PC-9 (cell line): ENCODE measurements around the gene MST1R. TPM values are rescaled to one million over a fixed set of nuclear protein-coding genes. Genes with fewer than 3 reads are reported as not detected.

Experiments used
- BruUV-seq: library from RNA; stranded (reverse); fragments of 400-500 nt; replicated peaks from 2 replicates; lab custom pipeline; 2021; lab: Mats Ljungman, UMichigan
- CTCF ChIA-PET: fragments of 300-600 bp; sonication (Branson Sonifier 250); formaldehyde crosslinking; loops from one replicate; lab custom pipeline; 2022; ENCODE audit warnings: antibody characterized with exemption; lab: Charles Lee
- POLR2A ChIA-PET: fragments of 300-600 bp; sonication (Branson Sonifier 250); formaldehyde crosslinking; loops from one replicate; lab custom pipeline; 2022; ENCODE audit warnings: antibody characterized with exemption; ENCODE audit not compliant: unreplicated experiment; lab: Charles Lee
- DNase-seq, 2 experiments: peaks; one replicate each; pipeline versions ENCODE4 v3.0.0 to v3.0.0-alpha.2; 2015 to 2022; ENCODE audit warnings: mixed read lengths in 1 of 2
- H2AFZ ChIP-seq: fragments of 200-600 bp; sonication (generic); 2 replicates; pipeline ENCODE4 v1.8.1; 2017; ENCODE audit warnings: antibody characterized with exemption
- H3F3A ChIP-seq: fragments of 200-600 bp; sonication (generic); 2 replicates; pipeline ENCODE4 v1.8.1; 2017; ENCODE audit warnings: antibody characterized with exemption, mild to moderate bottlenecking, low read depth; ENCODE audit not compliant: insufficient read depth
- H3K27ac ChIP-seq: fragments of 200-600 bp; sonication (generic); 2 replicates; pipeline ENCODE4 v1.6.1; 2016; ENCODE audit warnings: mixed run types
- H3K27me3 ChIP-seq: fragments of 200-600 bp; sonication (generic); 2 replicates; pipeline ENCODE4 v1.6.1; 2016; ENCODE audit warnings: low read depth, mixed run types; ENCODE audit not compliant: insufficient read depth
- H3K36me3 ChIP-seq: fragments of 200-600 bp; sonication (generic); 2 replicates; pipeline ENCODE4 v1.6.1; 2016; ENCODE audit warnings: low read depth, mixed run types
- H3K4me1 ChIP-seq: fragments of 200-600 bp; sonication (generic); replicated peaks from 2 replicates; pipeline ENCODE4 v1.6.1; 2016; ENCODE audit warnings: mixed run types; ENCODE audit not compliant: insufficient read depth
- H3K4me2 ChIP-seq: fragments of 200-600 bp; sonication (generic); 2 replicates; pipeline ENCODE4 v1.6.1; 2017; ENCODE audit warnings: mixed run types
- H3K4me3 ChIP-seq: fragments of 200-600 bp; sonication (generic); 2 replicates; pipeline ENCODE4 v1.6.1; 2016; ENCODE audit warnings: mixed run types
- H3K79me2 ChIP-seq: fragments of 200-600 bp; sonication (generic); 2 replicates; pipeline ENCODE4 v1.6.1; 2017; ENCODE audit warnings: low read depth, mixed run types
- H3K9me2 ChIP-seq: fragments of 200-600 bp; sonication (generic); 2 replicates; pipeline ENCODE4 v1.8.1; 2017; ENCODE audit warnings: mild to moderate bottlenecking; ENCODE audit not compliant: insufficient read depth
- H3K9me3 ChIP-seq: fragments of 200-600 bp; sonication (generic); 2 replicates; pipeline ENCODE4 v1.8.1; 2016; ENCODE audit warnings: low read depth; ENCODE audit not compliant: insufficient read depth
- H4K20me1 ChIP-seq: fragments of 200-600 bp; sonication (generic); 2 replicates; pipeline ENCODE4 v1.8.1; 2017; ENCODE audit not compliant: insufficient read depth
- CTCF ChIP-seq: fragments of 200-600 bp; sonication (generic); conservative IDR thresholded peaks from 2 replicates; pipeline ENCODE4 v1.6.1; 2017; ENCODE audit warnings: mixed run types, antibody characterized with exemption, mild to moderate bottlenecking, moderate library complexity
- EZH2 ChIP-seq: fragments of 200-600 bp; sonication (generic); IDR thresholded peaks from 2 replicates; pipeline ENCODE4 v1.8.0; 2017; ENCODE audit warnings: antibody characterized with exemption, low read depth
- intact Hi-C: fragments of 100-400 bp; cut with micrococcal nuclease; formaldehyde crosslinking; loops from one replicate; pipeline ENCODE4 v1.10.0; 2022; ENCODE audit not compliant: unreplicated experiment
- total RNA-seq: library from RNA; stranded (reverse); gene quantifications from 2 replicates; pipeline ENCODE4 v1.2.3, GENCODE V29; 2021

The MST1R gene
- total RNA-seq, 1 experiment from 2014 or later: 98.3 TPM

GRCh38 chr3:49898991-49899390, 4.7 kb downstream of the MST1R start:
- peaks cover 50% of the 10 kb centered on the region for H3K79me2 ChIP-seq
- no TSS peak for BruUV-seq
- H3K4me1 ChIP-seq: peaks cover 20% of the 10 kb centered on the region

GRCh38 chr3:49896345-49896744, 7.3 kb downstream of the MST1R start:
- no peaks in the 10 kb centered on the region for H3K27me3 ChIP-seq
- H3K36me3 ChIP-seq: peaks cover 17% of the 10 kb centered on the region; the same call in 1 of the 2 replicates
- CTCF ChIA-PET: no interaction called here
- POLR2A ChIA-PET: no interaction called here
- H3K9me2 ChIP-seq: no peaks in the 10 kb centered on the region
- intact Hi-C loops: no loop called here
- TF ChIP-seq CTCF: no peak
- no peak for TF ChIP-seq EZH2
- DNase-seq: no peak
- H4K20me1 ChIP-seq: peaks cover 3% of the 10 kb centered on the region
- H3K27ac ChIP-seq: no peak overlapping the region
- H3F3A ChIP-seq: peaks cover 21% of the 10 kb centered on the region
- no peak overlapping the region for H2AFZ ChIP-seq
- BruUV-seq: no TSS peak
- H3K9me3 ChIP-seq: no peaks in the 10 kb centered on the region
- H3K4me2 ChIP-seq: no peak overlapping the region
- H3K4me3 ChIP-seq: no peak overlapping the region
- peaks cover 19% of the 10 kb centered on the region for H3K4me1 ChIP-seq
- H3K79me2 ChIP-seq: peaks cover 30% of the 10 kb centered on the region

More at GRCh38 chr3:49898991-49899390, 4.7 kb downstream of the MST1R start:
- H3K27ac ChIP-seq: no peak overlapping the region
- peak overlapping the region; percentile 97 for H3K4me2 ChIP-seq
- no peak for DNase-seq
- intact Hi-C loops: no loop called here
- H3K9me3 ChIP-seq: no peaks in the 10 kb centered on the region
- no peak overlapping the region; the same call in 1 of the 2 replicates for H3K4me3 ChIP-seq
- peaks cover 3% of the 10 kb centered on the region for H4K20me1 ChIP-seq
- H3K36me3 ChIP-seq: peaks cover 17% of the 10 kb centered on the region; the same call in 1 of the 2 replicates
- no peaks in the 10 kb centered on the region for H3K9me2 ChIP-seq
- POLR2A ChIA-PET: no interaction called here
- H3K27me3 ChIP-seq: no peaks in the 10 kb centered on the region
- CTCF ChIA-PET: interaction anchor here (0.6 to 0.7 kb wide), 2 partner anchors 22 to 141 kb away, joined by 3 to 4 read pairs; no protein-coding TSS in a partner anchor
- no peak overlapping the region for H2AFZ ChIP-seq
- H3F3A ChIP-seq: peaks cover 23% of the 10 kb centered on the region
- no peak for TF ChIP-seq CTCF
- TF ChIP-seq EZH2: no peak

GRCh38 chr3:49895791-49896190, 7.9 kb downstream of the MST1R start:
- Histone ChIP-seq H3K27me3 (no peaks in the 10 kb centered on the region), H2AFZ (no peak overlapping the region), H3K36me3 (peaks cover 17% of the 10 kb centered on the region; the same call in 1 of the 2 replicates), H3K9me2 (no peaks in the 10 kb centered on the region), H3F3A (peaks cover 15% of the 10 kb centered on the region; the same call in 1 of the 2 replicates), H3K27ac (no peak overlapping the region), H3K4me3 (no peak overlapping the region), H3K4me1 (peaks cover 19% of the 10 kb centered on the region), H3K9me3 (no peaks in the 10 kb centered on the region), H3K79me2 (peaks cover 25% of the 10 kb centered on the region), H4K20me1 (peaks cover 3% of the 10 kb centered on the region), H3K4me2 (no peak overlapping the region)
- no TSS peak for BruUV-seq
- ChIA-PET CTCF (no interaction called here), POLR2A (no interaction called here)
- intact Hi-C loops: no loop called here
- no peak for DNase-seq
- TF ChIP-seq EZH2: no peak
- no peak for TF ChIP-seq CTCF
